Stimulated activated CD4-positive, alpha-beta T cell treated with anti-CD3 and anti-CD28 coated beads, TNF-alpha, amount 100 ng/mL, for 24 hours (primary cell): ENCODE data around the gene CHCHD3.

Source experiments
- DNase-seq, 3 experiments: peaks; one replicate each; pipeline ENCODE4 v3.0.0-alpha.2; 2020; ENCODE audit warnings: low read depth in 3 of 3

The CHCHD3 gene

GRCh38 chr7:132817949-132818348 is 263.9 kb downstream of the CHCHD3 start:
- no peak for DNase-seq

GRCh38 chr7:132815696-132816311 is 266.1 kb downstream of the CHCHD3 start:
- no peak for DNase-seq

- no peak for DNase-seq
These were observed 266.8 kb downstream of the CHCHD3 start for GRCh38 chr7:132815130-132815529.

- DNase-seq, result no peak
These were observed 271.3 kb downstream of the CHCHD3 start for GRCh38 chr7:132810561-132810960.

- DNase-seq, result no peak
These were observed 275.1 kb downstream of the CHCHD3 start for GRCh38 chr7:132806834-132807233.

- no peak for DNase-seq
These were observed 276.1 kb downstream of the CHCHD3 start for GRCh38 chr7:132805766-132806165.

GRCh38 chr7:132804849-132805485 is 276.9 kb downstream of the CHCHD3 start:
- DNase-seq, result no peak

GRCh38 chr7:132800522-132800921 is 281.4 kb downstream of the CHCHD3 start:
- no peak for DNase-seq

- DNase-seq, result no peak
These were observed 282.8 kb downstream of the CHCHD3 start for GRCh38 chr7:132799081-132799413.

- DNase-seq, result no peak
These were observed 284.7 kb downstream of the CHCHD3 start for GRCh38 chr7:132797152-132797551.

- DNase-seq, result no peak
These were observed 288.4 kb downstream of the CHCHD3 start for GRCh38 chr7:132793474-132793873.

GRCh38 chr7:132791036-132791435 is 290.9 kb downstream of the CHCHD3 start:
- DNase-seq, result no peak

GRCh38 chr7:132790104-132790503 is 291.8 kb downstream of the CHCHD3 start:
- DNase-seq, result no peak

GRCh38 chr7:132789281-132789680 is 292.6 kb downstream of the CHCHD3 start:
- DNase-seq, result no peak

GRCh38 chr7:132785870-132786269 is 296.0 kb downstream of the CHCHD3 start:
- no peak for DNase-seq

- no peak for DNase-seq
These were observed 297.5 kb downstream of the CHCHD3 start for GRCh38 chr7:132784406-132784805.

- DNase-seq, result no peak
These were observed 298.1 kb downstream of the CHCHD3 start for GRCh38 chr7:132783824-132784223.

GRCh38 chr7:132782777-132783640 is 298.9 kb downstream of the CHCHD3 start:
- DNase-seq, result no peak

GRCh38 chr7:132780822-132781221 is 301.1 kb downstream of the CHCHD3 start:
- no peak for DNase-seq

- no peak for DNase-seq
These were observed 302.7 kb downstream of the CHCHD3 start for GRCh38 chr7:132779164-132779563.

- no peak for DNase-seq
These were observed 303.1 kb downstream of the CHCHD3 start for GRCh38 chr7:132778761-132779160.

- no peak for DNase-seq
These were observed 303.9 kb downstream of the CHCHD3 start for GRCh38 chr7:132777956-132778355.

GRCh38 chr7:132777414-132777813 is 304.5 kb downstream of the CHCHD3 start:
- no peak for DNase-seq
